Body of pancreas (tissue), 4 donors: ENCODE data around the gene FRG2. TPM values are rescaled to one million over a fixed set of nuclear protein-coding genes. Genes with fewer than 3 reads are reported as not detected.

ENCODE experiments used
- ATAC-seq: fragments of 150-250 bp; one replicate; pipeline ENCODE4 v1.9.1; 2016
- DNase-seq, 4 donors: peaks; one replicate each; pipeline ENCODE4 v3.0.0-alpha.2; 2019
- H3K27ac ChIP-seq, 4 donors: fragments of 200-600 bp; sonication (generic); 1 replicate in 3 of 4; 2 replicates in 1 of 4; pipeline versions ENCODE4 v1.5.1 to v1.6.1; 2016 to 2019; ENCODE audit warnings: mild to moderate bottlenecking in 1 of 4, mixed read lengths in 1 of 4, moderate library complexity in 1 of 4
- H3K27me3 ChIP-seq, 2 donors: fragments of 200-600 bp; sonication (generic); one replicate each; pipeline ENCODE4 v1.6.0; 2016; ENCODE audit warnings: mild to moderate bottlenecking in 1 of 2
- H3K36me3 ChIP-seq, 2 donors: fragments of 200-600 bp; sonication (generic); replicated peaks in 1 of 2; 2 replicates each; pipeline ENCODE4 v1.5.1; 2016; ENCODE audit warnings: low read depth in 2 of 2; ENCODE audit not compliant: insufficient read depth in 1 of 2
- H3K4me1 ChIP-seq: fragments of 200-600 bp; sonication (generic); one replicate; pipeline ENCODE4 v1.6.0; 2016
- H3K4me3 ChIP-seq, 2 donors: fragments of 200-600 bp; sonication (generic); 1 replicate in 1 of 2; 2 replicates in 1 of 2; pipeline ENCODE4 v1.5.1; 2016 to 2019
- H3K9me3 ChIP-seq, 3 donors: fragments of 200-600 bp; sonication (generic); 1 replicate in 2 of 3; 2 replicates in 1 of 3; pipeline ENCODE4 v1.5.1; 2016
- CTCF ChIP-seq, 7 experiments: fragments of 450-650 bp in 4 of 7; fragments of 200-600 bp in 3 of 7; sonication (generic) in 3 of 7; IDR thresholded peaks; one replicate each; pipeline ENCODE4 v1.5.1; 2016 to 2019; ENCODE audit warnings: antibody characterized with exemption in 7 of 7
- POLR2A ChIP-seq, 3 donors: fragments of 450-650 bp; IDR thresholded peaks; one replicate each; pipeline ENCODE4 v1.6.1; 2016; ENCODE audit warnings: antibody characterized with exemption in 3 of 3, mild to moderate bottlenecking in 2 of 3
- WGBS, 2 donors: methylation state at CpG; one replicate each; pipeline ENCODE4 v1.1.5; 2017; 5-methylcytosine and 5-hydroxymethylcytosine counted together
- intact Hi-C: fragments of 100-400 bp; cut with DNase I; formaldehyde crosslinking; loops from one replicate; pipeline ENCODE4 v1.15.1; 2023
- total RNA-seq, 2 donors: library from RNA; depleted of rRNA; stranded (reverse); fragments of >200 nt; gene quantifications; one replicate each; pipeline ENCODE4 v1.1.0, GENCODE V29; 2016

Gene FRG2
- total RNA-seq, 2 donors from 2014 or later, result not detected

DNA sequence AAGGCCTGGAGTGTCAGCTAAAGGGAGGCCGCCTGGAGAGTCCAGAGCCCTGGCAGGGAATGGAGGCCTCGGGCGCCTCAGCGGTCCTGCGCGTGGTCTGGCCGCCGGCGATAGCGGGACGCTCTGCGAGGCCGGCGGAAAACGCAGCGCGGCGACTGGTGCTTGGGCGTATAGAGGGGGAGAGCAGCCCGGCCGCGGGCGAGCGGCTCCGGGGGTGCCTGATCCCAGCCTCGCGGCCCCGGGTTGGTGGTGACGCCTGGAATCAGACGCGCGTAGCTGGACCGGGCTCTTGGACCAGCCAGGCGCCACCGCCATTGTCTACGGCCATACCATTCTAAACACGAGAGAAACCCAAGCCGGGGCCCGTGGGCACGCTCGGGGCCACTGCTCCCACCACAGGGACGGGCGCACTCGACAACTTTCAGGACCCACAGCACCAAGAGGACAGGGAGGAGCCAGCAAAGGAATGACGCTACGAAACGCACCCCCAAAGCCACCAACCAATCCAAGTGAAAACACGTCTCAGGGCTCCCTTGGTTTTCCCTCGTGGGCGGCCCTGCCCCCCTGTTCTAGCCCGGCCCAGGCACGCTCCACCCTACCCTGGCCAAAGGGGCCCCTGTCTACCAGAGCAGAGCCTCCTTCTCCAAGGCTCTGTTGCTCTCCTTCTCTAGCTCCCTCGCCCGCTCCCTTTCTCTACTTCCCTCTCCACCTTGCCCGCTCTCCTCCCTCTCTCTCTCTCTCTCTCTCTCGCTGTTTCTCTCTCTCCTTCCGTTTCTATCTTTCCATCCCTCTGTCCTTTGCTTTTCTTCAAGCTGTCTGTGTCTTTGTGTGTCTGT is 7.8 kb downstream of the FRG2 start:
- intact Hi-C loops, result no loop called here
- DNase-seq (no peak), ATAC-seq (no peak)
- no peaks in the 10 kb centered on the region for H3K36me3 ChIP-seq
- no peak overlapping the region for H3K27ac ChIP-seq
- no peak overlapping the region for H3K4me3 ChIP-seq
- TF ChIP-seq POLR2A (IDR thresholded peaks at IDR 0.05) (no peak), CTCF (IDR thresholded peaks at IDR 0.05) (no peak)
- H3K4me1 ChIP-seq, result peaks cover 40% of the 10 kb centered on the region
- no peaks in the 10 kb centered on the region for H3K9me3 ChIP-seq
- 3 to 4% methylated on average over 13 to 56 of the region's 57 CpGs for WGBS, 2 donors
- peaks cover 0 to 33% of the 10 kb centered on the region in 2 donors for H3K27me3 ChIP-seq

GRCh38 chr4:190018201-190018920 is 8.7 kb downstream of the FRG2 start:
- no peak for DNase-seq
- Histone ChIP-seq H3K9me3 (no peaks in the 10 kb centered on the region), H3K4me1 (peaks cover 40% of the 10 kb centered on the region), H3K36me3 (no peaks in the 10 kb centered on the region), H3K4me3 (no peak overlapping the region), H3K27ac (no peak overlapping the region), H3K27me3 (peaks cover 0 to 33% of the 10 kb centered on the region in 2 donors)
- intact Hi-C loops, result no loop called here
- WGBS, 2 donors, result 6 to 10% methylated on average over 33 to 38 of the region's 38 CpGs
- ATAC-seq, result no peak
- TF ChIP-seq CTCF (IDR thresholded peaks at IDR 0.05), result no peak
- TF ChIP-seq POLR2A (IDR thresholded peaks at IDR 0.05), result no peak

DNA sequence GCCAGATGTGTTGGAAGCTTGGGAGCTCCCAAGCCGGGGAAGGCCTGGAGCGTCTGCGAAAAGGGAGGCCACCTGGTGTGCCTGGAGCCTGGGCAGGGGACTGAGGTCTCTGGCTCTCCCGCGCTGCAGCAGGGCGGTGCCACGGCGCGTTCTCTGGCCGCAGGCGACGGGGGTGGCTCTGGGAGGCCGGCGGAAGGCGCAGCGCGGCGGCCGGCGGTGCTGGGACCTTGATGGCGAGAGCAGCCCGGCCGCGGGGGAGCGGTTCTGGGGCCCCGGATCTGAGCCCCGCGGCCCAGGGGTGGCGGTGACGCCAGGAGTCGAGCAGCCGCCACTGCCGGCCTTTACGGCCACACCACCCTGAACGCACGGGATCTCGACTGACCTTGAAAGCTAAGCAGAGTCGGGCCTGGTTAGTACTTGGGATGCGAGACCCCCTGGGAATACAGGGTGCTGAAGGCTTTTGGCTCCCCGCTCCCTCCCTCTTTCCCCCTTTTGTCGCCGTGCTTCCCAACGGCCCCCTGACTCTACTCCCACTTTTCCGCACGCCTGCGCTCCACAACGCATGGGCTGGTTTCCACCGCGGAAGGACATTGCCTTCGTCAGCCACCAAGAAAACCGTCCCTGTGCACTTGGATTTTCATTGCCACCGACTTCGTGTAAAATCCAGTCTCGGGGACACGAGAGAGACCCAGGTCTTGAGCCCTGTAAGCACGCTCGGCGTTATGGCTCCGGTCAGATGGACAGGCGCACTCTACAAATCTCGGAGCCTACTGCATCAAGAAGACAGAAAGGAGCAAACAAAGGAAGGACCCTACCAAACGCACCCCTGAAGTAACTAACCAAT is 9.5 kb downstream of the FRG2 start:
- H3K4me1 ChIP-seq, result peaks cover 40% of the 10 kb centered on the region
- H3K36me3 ChIP-seq, result no peaks in the 10 kb centered on the region
- H3K27ac ChIP-seq, result no peak overlapping the region
- no peaks in the 10 kb centered on the region for H3K9me3 ChIP-seq
- intact Hi-C loops, result no loop called here
- no peak overlapping the region for H3K4me3 ChIP-seq
- H3K27me3 ChIP-seq, result peaks cover 0 to 33% of the 10 kb centered on the region in 2 donors
- 1 to 5% methylated on average over 29 to 53 of the region's 62 CpGs for WGBS, 2 donors
- ATAC-seq (no peak), DNase-seq (no peak)
- no peak for TF ChIP-seq POLR2A (IDR thresholded peaks at IDR 0.05)
- TF ChIP-seq CTCF (IDR thresholded peaks at IDR 0.05), result no peak

GRCh38 chr4:190016369-190017289 is 10.4 kb downstream of the FRG2 start:
- Histone ChIP-seq H3K36me3 (no peaks in the 10 kb centered on the region), H3K27me3 (peaks cover 0 to 33% of the 10 kb centered on the region in 2 donors)
- ATAC-seq, result no peak

More at GRCh38 chr4:190016369-190017289, 10.4 kb downstream of the FRG2 start:
- Histone ChIP-seq H3K27ac (no peak overlapping the region), H3K4me1 (peaks cover 40% of the 10 kb centered on the region), H3K9me3 (no peaks in the 10 kb centered on the region), H3K4me3 (no peak overlapping the region)
- DNase-seq, result no peak
- no peak for TF ChIP-seq CTCF (IDR thresholded peaks at IDR 0.05)
- no peak for TF ChIP-seq POLR2A (IDR thresholded peaks at IDR 0.05)
- WGBS, 2 donors, result 9 to 13% methylated on average over 32 to 43 of the region's 43 CpGs
- intact Hi-C loops, result no loop called here
